H1 (cell line): ENCODE results near the gene TSSC4. TPM values are rescaled to one million over a fixed set of nuclear protein-coding genes. Genes with fewer than 3 reads are reported as not detected.

Experiments
- CTCF ChIA-PET: fragments of 300-600 bp; sonication (Branson Sonifier 250); formaldehyde crosslinking; loops from one replicate; lab custom pipeline; 2021; ENCODE audit not compliant: partially characterized antibody; lab: Charles Lee
- POLR2A ChIA-PET: fragments of 300-600 bp; sonication (Branson Sonifier 250); formaldehyde crosslinking; loops from one replicate; lab custom pipeline; 2021; ENCODE audit warnings: inconsistent platforms; ENCODE audit not compliant: partially characterized antibody; lab: Charles Lee
- DNase-seq, 2 experiments: peaks; one replicate each; pipeline versions ENCODE4 v3.0.0 to v3.0.0-alpha.2; 2010 to 2022; ENCODE audit warnings: low spot score in 2 of 2, low read depth in 1 of 2, mixed read lengths in 1 of 2
- FAIRE-seq: peaks from 2 replicates; lab custom pipeline; 2011; peaks lifted over from hg19 to GRCh38; lab: Jason Lieb, UNC
- H2AFZ ChIP-seq: 2 replicates; pipeline ENCODE4 v1.8.1; 2012; ENCODE audit warnings: low read length, inconsistent platforms
- H2AK5ac ChIP-seq: 2 replicates; pipeline ENCODE4 v1.6.1; 2013; ENCODE audit warnings: low read depth, low read length
- H2BK120ac ChIP-seq: replicated peaks from 2 replicates; pipeline ENCODE3; 2013; ENCODE audit warnings: low read depth, low read length, inconsistent platforms
- H2BK12ac ChIP-seq: 2 replicates; pipeline ENCODE4 v1.6.1; 2013; ENCODE audit warnings: low read depth, low read length
- H2BK15ac ChIP-seq: 2 replicates; pipeline ENCODE4 v1.6.1; 2013; ENCODE audit warnings: low read length
- H2BK20ac ChIP-seq: 2 replicates; pipeline ENCODE4 v1.6.1; 2013; ENCODE audit warnings: low read length
- H2BK5ac ChIP-seq: 2 replicates; pipeline ENCODE4 v1.6.1; 2013; ENCODE audit warnings: low read depth, low read length
- H3K14ac ChIP-seq: 2 replicates; pipeline ENCODE4 v1.6.1; 2013; ENCODE audit warnings: inconsistent platforms; ENCODE audit not compliant: insufficient read length
- H3K18ac ChIP-seq: 2 replicates; pipeline ENCODE4 v1.6.1; 2013; ENCODE audit warnings: low read length; ENCODE audit errors: extremely low read depth
- H3K23ac ChIP-seq: 2 replicates; pipeline ENCODE4 v1.6.1; 2013; ENCODE audit warnings: inconsistent platforms; ENCODE audit not compliant: insufficient read length
- H3K23me2 ChIP-seq: 2 replicates; pipeline ENCODE4 v1.6.1; 2013; ENCODE audit warnings: low read depth, low read length
- H3K27ac ChIP-seq: 2 replicates; pipeline ENCODE4 v1.6.1; 2011; ENCODE audit warnings: low read depth, low read length, inconsistent platforms
- H3K27me3 ChIP-seq, 4 experiments: replicated peaks in 1 of 4; 1 replicate in 1 of 4; 2 replicates in 3 of 4; pipeline versions ENCODE4 v1.6.1 to v1.8.1; 2011 to 2013; ENCODE audit warnings: low read length in 3 of 4, mild to moderate bottlenecking in 3 of 4, inconsistent platforms in 2 of 4, mixed read lengths in 2 of 4, moderate library complexity in 1 of 4; ENCODE audit not compliant: control insufficient read depth in 3 of 4, insufficient read depth in 3 of 4; ENCODE audit errors: extremely low read depth in 1 of 4
- H3K36me3 ChIP-seq, 4 experiments: 2 replicates each; pipeline versions ENCODE4 v1.6.1 to v1.8.1; 2011 to 2013; ENCODE audit warnings: mild to moderate bottlenecking in 4 of 4, low read length in 3 of 4, moderate library complexity in 2 of 4, control low read depth in 1 of 4, inconsistent platforms in 1 of 4; ENCODE audit not compliant: insufficient read depth in 4 of 4, control insufficient read depth in 2 of 4
- H3K4ac ChIP-seq: replicated peaks from 2 replicates; pipeline ENCODE3; 2013; ENCODE audit warnings: low read length, low read depth, mixed read lengths, inconsistent platforms; ENCODE audit not compliant: insufficient read length
- H3K4me1 ChIP-seq, 4 experiments: replicated peaks in 1 of 4; 1 replicate in 1 of 4; 2 replicates in 3 of 4; pipeline versions ENCODE4 v1.6.1 to v1.8.1; 2011 to 2013; ENCODE audit warnings: low read length in 3 of 4, inconsistent platforms in 2 of 4, mixed read lengths in 1 of 4; ENCODE audit not compliant: insufficient read depth in 4 of 4, control insufficient read depth in 3 of 4
- H3K4me2 ChIP-seq, 2 experiments: 2 replicates each; pipeline versions ENCODE4 v1.6.1 to v1.8.1; 2011 to 2013; ENCODE audit warnings: low read depth in 2 of 2, low read length in 2 of 2, control low read depth in 1 of 2, inconsistent platforms in 1 of 2, mild to moderate bottlenecking in 1 of 2; ENCODE audit not compliant: insufficient read depth in 1 of 2
- H3K4me3 ChIP-seq, 4 experiments: fragments of 200-600, 300-600 bp in 1 of 4; sonication (generic), shearing (Covaris generic), sonication (Bioruptor Twin) in 1 of 4; 2 replicates each; pipeline versions ENCODE4 v1.5.1 to v1.8.1; 2011 to 2016; ENCODE audit warnings: low read length in 4 of 4, low read depth in 3 of 4, control low read depth in 2 of 4, inconsistent platforms in 2 of 4, mild to moderate bottlenecking in 2 of 4, mixed read lengths in 1 of 4, moderate library complexity in 1 of 4; ENCODE audit not compliant: insufficient read depth in 2 of 4; ENCODE audit errors: extremely low read depth in 1 of 4
- H3K56ac ChIP-seq: replicated peaks from 2 replicates; pipeline ENCODE3; 2013; ENCODE audit warnings: low read depth, mild to moderate bottlenecking, mixed read lengths, low read length, inconsistent platforms; ENCODE audit not compliant: insufficient read length
- H3K79me1 ChIP-seq: 2 replicates; pipeline ENCODE4 v1.6.1; 2013; ENCODE audit warnings: low read depth, low read length, control low read depth
- H3K79me2 ChIP-seq, 2 experiments: 2 replicates each; pipeline versions ENCODE4 v1.6.1 to v1.8.1; 2012 to 2013; ENCODE audit warnings: low read length in 2 of 2, mild to moderate bottlenecking in 2 of 2, inconsistent platforms in 1 of 2; ENCODE audit not compliant: insufficient read depth in 2 of 2, control insufficient read depth in 1 of 2
- H3K9ac ChIP-seq, 4 experiments: replicated peaks in 1 of 4; 1 replicate in 1 of 4; 2 replicates in 3 of 4; pipeline versions ENCODE4 v1.6.1 to v1.8.1; 2011 to 2013; ENCODE audit warnings: low read depth in 3 of 4, low read length in 3 of 4, control low read depth in 2 of 4, mild to moderate bottlenecking in 2 of 4, moderate library complexity in 2 of 4, inconsistent platforms in 1 of 4; ENCODE audit errors: extremely low read depth in 1 of 4
- H3K9me3 ChIP-seq, 2 experiments: 2 replicates each; pipeline versions ENCODE4 v1.6.1 to v1.8.1; 2012 to 2013; ENCODE audit warnings: mild to moderate bottlenecking in 2 of 2, moderate library complexity in 2 of 2, control low read depth in 1 of 2, inconsistent platforms in 1 of 2, low read depth in 1 of 2, low read length in 1 of 2, mixed read lengths in 1 of 2; ENCODE audit not compliant: insufficient read depth in 2 of 2
- H4K20me1 ChIP-seq, 2 experiments: replicated peaks in 1 of 2; 2 replicates each; pipeline versions ENCODE3 to v1.8.1; 2011 to 2013; ENCODE audit warnings: inconsistent platforms in 2 of 2, low read length in 2 of 2, mild to moderate bottlenecking in 1 of 2; ENCODE audit not compliant: insufficient read depth in 2 of 2, control insufficient read depth in 1 of 2
- H4K5ac ChIP-seq: 2 replicates; pipeline ENCODE4 v1.6.1; 2013; ENCODE audit warnings: low read length, low read depth, mixed read lengths, inconsistent platforms; ENCODE audit not compliant: insufficient read length
- H4K8ac ChIP-seq: 2 replicates; pipeline ENCODE4 v1.8.0; 2013; ENCODE audit warnings: mild to moderate bottlenecking, moderate library complexity, low read length, inconsistent platforms; ENCODE audit not compliant: insufficient read depth; ENCODE audit errors: extremely low read depth
- H4K91ac ChIP-seq: replicated peaks from 2 replicates; pipeline ENCODE3; 2013; ENCODE audit warnings: low read length, mixed read lengths, inconsistent platforms; ENCODE audit not compliant: insufficient read length
- ASH2L ChIP-seq: fragments of 200-600, 300-600 bp; sonication (generic); IDR thresholded peaks from one replicate; pipeline ENCODE4 v1.7.1; 2017; ENCODE audit warnings: low read length
- CEBPB ChIP-seq: IDR thresholded peaks from 2 replicates; pipeline ENCODE4 v1.6.1; 2012; ENCODE audit warnings: low read depth, low read length
- JUN ChIP-seq: IDR thresholded peaks from 2 replicates; pipeline ENCODE4 v1.6.1; 2011; ENCODE audit warnings: low read depth, mild to moderate bottlenecking, improper control_type of control experiment, low read length
- KDM5A ChIP-seq: fragments of 200-600 bp; IDR thresholded peaks from 2 replicates; pipeline ENCODE4 v1.7.1; 2012; ENCODE audit warnings: mild to moderate bottlenecking, low read length, inconsistent platforms, mixed read lengths
- RAD21 ChIP-seq, 2 experiments: IDR thresholded peaks in 1 of 2; conservative IDR thresholded peaks in 1 of 2; 2 replicates each; pipeline ENCODE4 v1.6.1; 2011; ENCODE audit warnings: low read depth in 2 of 2, low read length in 2 of 2, improper control_type of control experiment in 1 of 2, inconsistent platforms in 1 of 2, mild to moderate bottlenecking in 1 of 2, moderate library complexity in 1 of 2
- RXRA ChIP-seq: IDR thresholded peaks from 2 replicates; pipeline ENCODE4 v1.6.1; 2011; ENCODE audit warnings: low read depth, mild to moderate bottlenecking, low read length, moderate library complexity; ENCODE audit not compliant: insufficient read depth
- SP4 ChIP-seq: IDR thresholded peaks from 2 replicates; pipeline ENCODE4 v1.6.1; 2012; ENCODE audit warnings: low read length, inconsistent platforms
- TAF1 ChIP-seq: IDR thresholded peaks from 2 replicates; pipeline ENCODE4 v1.6.1; 2011; ENCODE audit warnings: mild to moderate bottlenecking, low read depth, low read length
- TAF7 ChIP-seq: optimal IDR thresholded peaks from 2 replicates; pipeline ENCODE3; 2011; ENCODE audit warnings: low read depth, mild to moderate bottlenecking, inconsistent platforms, low read length, moderate library complexity, borderline replicate concordance
- TCF12 ChIP-seq: IDR thresholded peaks from 2 replicates; pipeline ENCODE4 v1.6.1; 2011; ENCODE audit warnings: low read depth, mild to moderate bottlenecking, low read length
- WGBS, 2 experiments: shearing (Covaris generic) in 1 of 2; methylation state at CpG; one replicate each; pipeline versions ENCODE4 v1.1.6 to v1.1.7; 2013 to 2015; ENCODE audit warnings: low lambda C conversion rate in 2 of 2, mixed read lengths in 2 of 2, inconsistent platforms in 1 of 2, low coverage in 1 of 2, missing lambda C conversion rate in 1 of 2; ENCODE audit not compliant: insufficient replicate concordance in 2 of 2, insufficient coverage in 1 of 2, insufficient read length in 1 of 2; ENCODE audit errors: extremely low coverage in 1 of 2, missing lambda C conversion rate in 1 of 2; 5-methylcytosine and 5-hydroxymethylcytosine counted together
- polyA plus RNA-seq, 7 experiments: library from polyadenylated mRNA; depleted of rRNA in 3 of 7; stranded (reverse) in 5 of 7; unstranded in 2 of 7; fragments of >200 nt in 5 of 7; fragments of 200-250 nt in 2 of 7; gene quantifications; 1 replicate in 5 of 7; 2 replicates in 1 of 7; 4 replicates in 1 of 7; pipeline versions ENCODE4 v1.2.1 to v1.2.3, GENCODE V29; 2011 to 2013; ENCODE audit warnings: missing spikeins in 2 of 7, mixed read lengths in 2 of 7
- total RNA-seq: library from RNA; stranded (reverse); fragmentation: NEBNext Ultra II Directional; extraction: Animal tissue kit (Norgen Biotek cat#: 25700); gene quantifications from 2 replicates; pipeline ENCODE4 v1.2.1, GENCODE V29; 2021
- TF ChIP-seq, protein P1 (sequence below): IDR thresholded peaks from 2 replicates; pipeline ENCODE4 v1.6.1; 2012; ENCODE audit warnings: inconsistent platforms

Gene TSSC4
- total and polyA plus RNA-seq, 2 of the 8 experiments (the other 6 are each of a cell fraction or from before 2014, with no cell fraction given): 34.0 to 39.3 TPM

DNA sequence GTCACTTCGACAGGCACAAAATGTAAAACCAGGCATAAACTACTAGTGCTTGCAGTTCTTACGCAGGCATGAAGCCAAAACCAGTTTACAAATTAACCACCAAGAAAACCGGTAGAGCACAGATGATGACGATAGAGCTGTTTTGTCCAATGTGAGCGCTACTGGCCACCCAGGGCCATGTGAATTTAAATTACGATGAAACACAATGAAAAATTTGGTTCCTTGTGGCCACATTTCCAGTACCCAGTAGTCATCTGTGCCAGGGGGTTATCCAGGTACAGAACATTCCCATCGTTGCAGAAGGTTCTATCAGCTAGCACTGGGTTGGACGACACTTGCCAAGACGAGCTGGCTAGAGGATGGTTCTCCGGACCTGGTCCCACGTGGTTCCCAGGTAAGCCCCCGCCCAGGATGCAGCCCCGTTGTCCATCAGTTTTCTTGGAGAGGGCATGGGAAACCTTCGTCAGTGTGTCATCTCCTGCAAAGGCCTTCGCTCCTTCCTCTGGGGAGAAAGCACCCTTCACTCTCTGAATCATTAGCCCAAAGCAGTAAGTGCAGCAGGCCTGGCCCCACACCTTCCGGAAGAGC, 24.5 kb upstream of the TSSC4 start:
- Histone ChIP-seq H2AK5ac (no peak overlapping the region), H3K4ac (no peak overlapping the region), H4K20me1 (peaks cover 12 to 29% of the 10 kb centered on the region in 2 experiments), H3K9ac (no peak overlapping the region), H3K23ac (no peak overlapping the region), H2BK12ac (no peak overlapping the region), H3K79me2 (peaks cover 18 to 30% of the 10 kb centered on the region in 2 experiments; a peak in 3 of 4 replicates), H2BK5ac (no peak overlapping the region), H3K9me3 (no peaks in the 10 kb centered on the region), H2BK20ac (no peak overlapping the region), H4K8ac (no peak overlapping the region)
- no peak for DNase-seq
- WGBS, 2 experiments: 81% methylated on average over 15 of the region's 16 CpGs; no CpG with 5 or more reads in 1 of the 2 experiments
- TF ChIP-seq TCF12 (no peak), RAD21 (IDR thresholded peaks at IDR 0.05 in 1 of 2, conservative IDR thresholded peaks at IDR 0.05 in 1 of 2; ENCODE audit: low read depth in 2 of 2, low read length in 2 of 2) (no peak), TAF1 (no peak), SP4 (no peak), RXRA (no peak), TAF7 (no peak), CEBPB (no peak), JUN (no peak), KDM5A (no peak), ASH2L (no peak)
- TF ChIP-seq, protein P1, sequence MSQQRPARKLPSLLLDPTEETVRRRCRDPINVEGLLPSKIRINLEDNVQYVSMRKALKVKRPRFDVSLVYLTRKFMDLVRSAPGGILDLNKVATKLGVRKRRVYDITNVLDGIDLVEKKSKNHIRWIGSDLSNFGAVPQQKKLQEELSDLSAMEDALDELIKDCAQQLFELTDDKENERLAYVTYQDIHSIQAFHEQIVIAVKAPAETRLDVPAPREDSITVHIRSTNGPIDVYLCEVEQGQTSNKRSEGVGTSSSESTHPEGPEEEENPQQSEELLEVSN: no peak
- TF ChIP-seq, all 59 proteins: peak for 0
- no peak overlapping the region for H2AFZ ChIP-seq
- POLR2A ChIA-PET: interaction anchor here (1.0 to 3.2 kb wide), 9 partner anchors 9 to 183 kb away, joined by 3 to 42 read pairs (median 8); partner anchors contain the start of gene TSSC4
- peaks cover 0 to 10% (median 5%) of the 10 kb centered on the region in 4 experiments; a peak in 6 of 7 replicates for H3K4me1 ChIP-seq
- no peak overlapping the region for H4K5ac ChIP-seq
- H3K56ac ChIP-seq: no peak overlapping the region
- H2BK15ac ChIP-seq: no peak overlapping the region
- H2BK120ac ChIP-seq: no peak overlapping the region
- FAIRE-seq: no peak
- peaks cover 11% of the 10 kb centered on the region; the same call in 1 of the 2 replicates for H3K23me2 ChIP-seq
- H3K36me3 ChIP-seq: no peaks in the 10 kb centered on the region
- H3K4me2 ChIP-seq: peak overlapping the region; percentile 73 to 98; a peak in 3 of 4 replicates
- CTCF ChIA-PET: interaction anchor here (1.2 to 2.2 kb wide), 8 partner anchors 10 to 77 kb away, joined by 3 to 5 read pairs (median 4); partner anchors contain the start of gene TSSC4
- no peak overlapping the region for H3K18ac ChIP-seq
- peaks cover 0 to 2% (median 0%) of the 10 kb centered on the region in 4 experiments; a peak in 1 of 7 replicates for H3K27me3 ChIP-seq
- H3K14ac ChIP-seq: no peak overlapping the region
- H4K91ac ChIP-seq: no peak overlapping the region
- no peak overlapping the region; a peak in 1 of 8 replicates for H3K4me3 ChIP-seq
- H3K79me1 ChIP-seq: peaks cover 9% of the 10 kb centered on the region
- no peak overlapping the region for H3K27ac ChIP-seq
